WTC11 (cell line): Measurements from ENCODE around the gene LRRN3. TPM values are rescaled to one million over a fixed set of nuclear protein-coding genes. Genes with fewer than 3 reads are reported as not detected.
A peak's percentile ranks its signal among the peaks of the same experiment; 100 is the strongest.

Experiments used
- ATAC-seq: fragments of 200-7000 bp; cut with Tn5 transposase; 2 replicates; pipeline ENCODE4 v1.10.0; 2021; ENCODE audit warnings: mild to moderate bottlenecking, moderate library complexity
- CTCF ChIA-PET: fragments of 300-600 bp; sonication (Branson Sonifier 250); formaldehyde crosslinking; loops from one replicate; lab custom pipeline; 2021; ENCODE audit warnings: antibody characterized with exemption; lab: Charles Lee
- POLR2A ChIA-PET: fragments of 350-600 bp; sonication (Branson Sonifier 250); formaldehyde crosslinking; loops from one replicate; lab custom pipeline; 2021; ENCODE audit warnings: antibody characterized with exemption; lab: Charles Lee
- DNase-seq: peaks from one replicate; pipeline ENCODE4 v3.0.0; 2021; ENCODE audit warnings: low spot score
- H3K27ac Mint-ChIP-seq: 2 replicates; pipeline ENCODE4 v1.8.0; 2021; ENCODE audit warnings: mixed read lengths
- H3K27me3 Mint-ChIP-seq: 2 replicates; pipeline ENCODE4 v1.8.0; 2021; ENCODE audit warnings: low read depth, mild to moderate bottlenecking, moderate library complexity, mixed read lengths
- H3K36me3 Mint-ChIP-seq: 2 replicates; pipeline ENCODE4 v1.8.0; 2021; ENCODE audit warnings: mixed read lengths
- H3K4me1 Mint-ChIP-seq: 2 replicates; pipeline ENCODE4 v1.8.0; 2022; ENCODE audit warnings: mixed read lengths
- H3K4me3 Mint-ChIP-seq: 2 replicates; pipeline ENCODE4 v1.8.0; 2021; ENCODE audit warnings: mild to moderate bottlenecking, moderate library complexity, mixed read lengths
- H3K9me3 Mint-ChIP-seq: 2 replicates; pipeline ENCODE4 v1.8.0; 2021; ENCODE audit warnings: mixed read lengths
- AFF4 ChIP-seq: sonication (generic); formaldehyde crosslinking; IDR thresholded peaks from 2 replicates; pipeline ENCODE4 v1.8.1; 2023; ENCODE audit warnings: mild to moderate bottlenecking, missing genetic modification reagents, borderline replicate concordance
- ESRRA ChIP-seq: sonication (generic); formaldehyde crosslinking; IDR thresholded peaks from 2 replicates; pipeline ENCODE4 v1.8.1; 2022; ENCODE audit warnings: mild to moderate bottlenecking, missing genetic modification reagents, borderline replicate concordance
- FOXJ3 ChIP-seq: sonication (generic); formaldehyde crosslinking; IDR thresholded peaks from 2 replicates; pipeline ENCODE4 v1.9.0; 2021; ENCODE audit warnings: missing genetic modification reagents, mild to moderate bottlenecking, borderline replicate concordance
- HMGA2 ChIP-seq: fragments of 250-450 bp; sonication (Bioruptor Pico); IDR thresholded peaks from 2 replicates; pipeline ENCODE4 v1.4.0; 2021; ENCODE audit warnings: mild to moderate bottlenecking, moderate library complexity
- HMGXB4 ChIP-seq: sonication (generic); formaldehyde crosslinking; IDR thresholded peaks from 2 replicates; pipeline ENCODE4 v1.8.1; 2023; ENCODE audit warnings: mild to moderate bottlenecking, moderate library complexity, missing genetic modification reagents
- IRF2 ChIP-seq: sonication (generic); formaldehyde crosslinking; IDR thresholded peaks from 2 replicates; pipeline ENCODE4 v1.8.0; 2022; ENCODE audit warnings: low read depth, missing genetic modification reagents, borderline replicate concordance
- MLX ChIP-seq: sonication (generic); formaldehyde crosslinking; IDR thresholded peaks from 2 replicates; pipeline ENCODE4 v1.8.1; 2023; ENCODE audit warnings: mild to moderate bottlenecking, missing genetic modification reagents, moderate library complexity
- MXD4 ChIP-seq: fragments of 250-450 bp; sonication (Bioruptor Pico); IDR thresholded peaks from 2 replicates; pipeline ENCODE4 v1.8.0; 2021; ENCODE audit warnings: mild to moderate bottlenecking, moderate library complexity, borderline replicate concordance
- NR1H2 ChIP-seq: sonication (generic); formaldehyde crosslinking; IDR thresholded peaks from 2 replicates; pipeline ENCODE4 v1.9.0; 2021; ENCODE audit warnings: mild to moderate bottlenecking, moderate library complexity, missing genetic modification reagents
- PRDM15 ChIP-seq: sonication (generic); formaldehyde crosslinking; IDR thresholded peaks from 2 replicates; pipeline ENCODE4 v1.8.0; 2022; ENCODE audit warnings: missing genetic modification reagents
- PREB ChIP-seq: sonication (generic); formaldehyde crosslinking; IDR thresholded peaks from 2 replicates; pipeline ENCODE4 v1.8.1; 2022; ENCODE audit warnings: mild to moderate bottlenecking, missing genetic modification reagents, moderate library complexity, borderline replicate concordance
- SMAD3 ChIP-seq: sonication (generic); formaldehyde crosslinking; IDR thresholded peaks from 2 replicates; pipeline ENCODE4 v1.8.0; 2022; ENCODE audit warnings: missing genetic modification reagents, mild to moderate bottlenecking, borderline replicate concordance
- SOX15 ChIP-seq: fragments of 250-450 bp; sonication (Bioruptor Pico); IDR thresholded peaks from 2 replicates; pipeline ENCODE4 v1.9.0; 2021; ENCODE audit warnings: mild to moderate bottlenecking
- TCF7 ChIP-seq: sonication (generic); formaldehyde crosslinking; IDR thresholded peaks from 2 replicates; pipeline ENCODE4 v1.8.0; 2022; ENCODE audit warnings: mild to moderate bottlenecking, low read depth, missing genetic modification reagents, moderate library complexity
- TEAD4 ChIP-seq: sonication (generic); formaldehyde crosslinking; IDR thresholded peaks from 2 replicates; pipeline ENCODE4 v1.8.0; 2022; ENCODE audit warnings: mild to moderate bottlenecking, missing genetic modification reagents
- ZBTB43 ChIP-seq: sonication (generic); formaldehyde crosslinking; IDR thresholded peaks from 2 replicates; pipeline ENCODE4 v1.8.1; 2023; ENCODE audit warnings: mild to moderate bottlenecking, missing genetic modification reagents
- ZMAT4 ChIP-seq: fragments of 250-450 bp; sonication (Bioruptor Pico); IDR thresholded peaks from 2 replicates; pipeline ENCODE4 v1.9.0; 2021; ENCODE audit warnings: mild to moderate bottlenecking
- ZNF416 ChIP-seq: fragments of 250-450 bp; sonication (Bioruptor Pico); IDR thresholded peaks from 2 replicates; pipeline ENCODE4 v1.9.0; 2021; ENCODE audit warnings: mild to moderate bottlenecking, inconsistent platforms
- ZSCAN18 ChIP-seq: fragments of 250-450 bp; sonication (Bioruptor Pico); IDR thresholded peaks from 2 replicates; pipeline ENCODE4 v2.1.2; 2022; ENCODE audit warnings: mild to moderate bottlenecking, moderate library complexity
- total RNA-seq: library from RNA; stranded (reverse); gene quantifications from 3 replicates; pipeline ENCODE4 v1.2.3, GENCODE V29; 2021
- TF ChIP-seq, protein P1 (sequence below): sonication (generic); formaldehyde crosslinking; IDR thresholded peaks from 2 replicates; pipeline ENCODE4 v1.8.0; 2022; ENCODE audit warnings: mild to moderate bottlenecking, missing genetic modification reagents

Gene LRRN3
- total RNA-seq, 1 experiment from 2014 or later: 0.70 TPM

- ChIA-PET POLR2A (no interaction called here), CTCF (no interaction called here)
- no peak for TF ChIP-seq AFF4 (CRISPR knock-in tag)
- H3K36me3 Mint-ChIP-seq: peaks cover 2% of the 10 kb centered on the region; the same call in 1 of the 2 replicates
- H3K9me3 Mint-ChIP-seq: peaks cover 6% of the 10 kb centered on the region
- no peaks in the 10 kb centered on the region for H3K27me3 Mint-ChIP-seq
- H3K4me1 Mint-ChIP-seq: peaks cover 48% of the 10 kb centered on the region
- peak; percentile 95 for ATAC-seq
- H3K27ac Mint-ChIP-seq: peak overlapping the region; percentile 94
- no peak overlapping the region; the same call in 1 of the 2 replicates for H3K4me3 Mint-ChIP-seq
- DNase-seq: no peak
These were observed 39.1 kb upstream of the LRRN3 start for GRCh38 chr7:111051832-111052231.

GRCh38 chr7:111053035-111053434 is 37.9 kb upstream of the LRRN3 start:
- H3K4me3 Mint-ChIP-seq: no peak overlapping the region
- ChIA-PET POLR2A (no interaction called here), CTCF (no interaction called here)
- H3K36me3 Mint-ChIP-seq: peaks cover 2% of the 10 kb centered on the region; the same call in 1 of the 2 replicates
- DNase-seq: no peak
- no peaks in the 10 kb centered on the region for H3K27me3 Mint-ChIP-seq
- H3K4me1 Mint-ChIP-seq: peaks cover 50% of the 10 kb centered on the region
- no peak for TF ChIP-seq SMAD3 (CRISPR knock-in tag)
- no peak for TF ChIP-seq NR1H2 (CRISPR knock-in tag)
- TF ChIP-seq FOXJ3 (CRISPR knock-in tag): no peak
- TF ChIP-seq IRF2 (CRISPR knock-in tag): no peak
- TF ChIP-seq ESRRA: no peak
- no peak for TF ChIP-seq SOX15 (CRISPR knock-in tag)
- TF ChIP-seq ZNF416 (CRISPR knock-in tag): no peak
- TF ChIP-seq ZSCAN18 (CRISPR knock-in tag): no peak
- TF ChIP-seq ZBTB43: no peak
- TF ChIP-seq ZMAT4 (CRISPR knock-in tag): no peak
- no peak for TF ChIP-seq PREB
- TF ChIP-seq, protein P1, sequence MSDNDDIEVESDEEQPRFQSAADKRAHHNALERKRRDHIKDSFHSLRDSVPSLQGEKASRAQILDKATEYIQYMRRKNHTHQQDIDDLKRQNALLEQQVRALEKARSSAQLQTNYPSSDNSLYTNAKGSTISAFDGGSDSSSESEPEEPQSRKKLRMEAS (CRISPR knock-in tag): no peak
- TF ChIP-seq TEAD4: no peak
- TF ChIP-seq PRDM15: no peak
- TF ChIP-seq MLX (CRISPR knock-in tag): no peak
- TF ChIP-seq HMGA2 (CRISPR knock-in tag): no peak
- TF ChIP-seq HMGXB4 (CRISPR knock-in tag): no peak
- no peak for TF ChIP-seq TCF7 (CRISPR knock-in tag)
- TF ChIP-seq MXD4 (CRISPR knock-in tag): no peak
- TF ChIP-seq, all 79 proteins: peak for 0
- ATAC-seq: no peak
- Mint-ChIP-seq H3K27ac (peak overlapping the region; percentile 16; the same call in 1 of the 2 replicates), H3K9me3 (peaks cover 3% of the 10 kb centered on the region; the same call in 1 of the 2 replicates)
